HG03060 (cell line): ENCODE data around the gene FAM53A.

ENCODE experiments used
- ATAC-seq: cut with Tn5 transposase; IDR thresholded peaks from one replicate; pipeline ENCODE4 v1.9.1; 2021; ENCODE audit warnings: low read depth, moderate number of reproducible peaks; ENCODE audit not compliant: unreplicated experiment

FAM53A gene, protein sequence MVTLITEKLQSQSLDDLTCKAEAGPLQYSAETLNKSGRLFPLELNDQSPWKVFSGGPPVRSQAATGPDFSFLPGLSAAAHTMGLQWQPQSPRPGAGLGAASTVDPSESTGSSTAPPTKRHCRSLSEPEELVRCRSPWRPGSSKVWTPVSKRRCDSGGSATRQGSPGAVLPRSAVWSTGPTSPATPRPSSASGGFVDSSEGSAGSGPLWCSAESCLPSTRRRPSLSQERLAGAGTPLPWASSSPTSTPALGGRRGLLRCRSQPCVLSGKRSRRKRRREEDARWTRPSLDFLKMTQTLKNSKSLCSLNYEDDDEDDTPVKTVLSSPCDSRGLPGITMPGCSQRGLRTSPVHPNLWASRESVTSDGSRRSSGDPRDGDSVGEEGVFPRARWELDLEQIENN

DNA sequence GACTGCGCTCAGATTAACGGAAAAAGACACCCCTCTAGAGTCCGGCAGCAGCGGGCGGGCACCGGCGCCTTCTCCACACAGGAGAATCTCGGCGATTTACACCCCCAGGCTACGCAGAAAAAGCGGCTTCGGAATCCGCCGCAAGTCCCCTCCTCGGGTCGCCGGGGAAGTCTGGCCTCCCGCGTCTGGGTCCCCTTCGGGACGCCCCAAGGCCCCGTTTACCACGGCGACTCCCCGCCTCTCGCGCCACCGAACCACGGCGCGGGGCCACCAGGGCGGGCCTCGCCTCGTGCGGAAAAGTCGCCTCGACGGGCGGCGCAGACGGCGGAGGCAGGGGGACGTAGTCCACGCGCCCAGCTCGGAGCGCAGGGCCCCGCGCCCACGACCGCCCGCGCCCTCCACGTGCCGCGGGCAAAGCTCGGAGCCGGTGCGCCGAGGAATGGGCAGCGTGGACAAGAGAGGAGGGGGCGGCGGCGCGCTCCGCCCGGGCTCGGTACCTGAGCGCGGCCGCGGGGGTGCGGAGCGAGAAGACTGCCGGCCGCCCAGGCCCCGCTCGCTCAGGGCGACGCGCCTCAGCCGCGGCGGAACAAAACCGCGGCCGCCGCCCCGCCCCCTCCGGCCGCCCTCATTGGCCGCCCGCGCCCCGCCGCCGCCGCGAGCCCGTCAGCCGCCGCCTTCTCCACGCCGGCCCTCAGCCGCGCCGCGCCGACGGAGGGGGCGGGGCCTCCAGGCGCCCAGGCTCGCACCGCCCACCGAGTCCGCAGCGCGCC, at the start of gene FAM53A:
TSS of gene FAM53A (minus strand) at position 578 of the 770 bp plus-strand sequence. CDS start 15,572 bp downstream, outside the sequence.
- peak; percentile 45 for ATAC-seq

DNA sequence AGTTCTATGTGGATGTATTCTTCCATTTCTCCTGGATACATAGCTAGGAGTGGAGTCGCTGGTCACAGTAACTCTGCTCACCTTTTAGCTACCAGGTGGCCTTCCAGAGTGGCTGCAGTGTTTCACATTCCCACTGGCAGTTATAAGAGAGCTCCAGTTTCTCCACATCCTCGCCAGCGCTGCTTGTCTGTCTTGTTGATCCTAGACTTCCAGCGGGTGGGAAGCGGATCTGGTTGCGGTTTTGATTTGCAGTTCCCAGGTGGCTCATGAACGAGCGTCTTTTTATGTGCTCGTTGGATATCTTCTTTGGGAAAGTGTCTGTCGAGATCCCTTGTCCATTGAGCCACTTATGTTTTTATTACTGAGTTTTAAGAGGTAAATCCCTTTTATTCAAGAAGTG, 48.8 kb upstream of the FAM53A start:
- no peak for ATAC-seq

DNA sequence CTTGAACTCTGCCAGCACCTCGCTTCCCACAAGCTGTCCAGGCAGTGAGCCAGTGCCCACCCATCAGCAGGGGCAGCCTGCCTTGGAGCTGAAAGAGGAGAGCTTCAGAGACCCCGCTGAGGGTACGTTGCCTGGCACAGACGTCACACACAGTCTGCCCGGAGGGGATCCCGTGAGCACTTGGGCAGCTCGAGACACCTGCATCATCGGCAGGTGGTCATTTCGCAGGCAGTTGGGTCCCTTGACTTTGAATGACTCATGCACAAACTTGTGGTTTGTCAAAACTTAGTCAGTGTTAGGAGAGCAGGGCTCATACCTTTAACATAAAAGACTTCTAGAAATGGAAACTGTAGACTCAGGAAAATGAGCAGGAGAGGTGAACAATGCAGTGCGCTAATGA, 47.1 kb upstream of the FAM53A start:
- ATAC-seq: no peak

DNA sequence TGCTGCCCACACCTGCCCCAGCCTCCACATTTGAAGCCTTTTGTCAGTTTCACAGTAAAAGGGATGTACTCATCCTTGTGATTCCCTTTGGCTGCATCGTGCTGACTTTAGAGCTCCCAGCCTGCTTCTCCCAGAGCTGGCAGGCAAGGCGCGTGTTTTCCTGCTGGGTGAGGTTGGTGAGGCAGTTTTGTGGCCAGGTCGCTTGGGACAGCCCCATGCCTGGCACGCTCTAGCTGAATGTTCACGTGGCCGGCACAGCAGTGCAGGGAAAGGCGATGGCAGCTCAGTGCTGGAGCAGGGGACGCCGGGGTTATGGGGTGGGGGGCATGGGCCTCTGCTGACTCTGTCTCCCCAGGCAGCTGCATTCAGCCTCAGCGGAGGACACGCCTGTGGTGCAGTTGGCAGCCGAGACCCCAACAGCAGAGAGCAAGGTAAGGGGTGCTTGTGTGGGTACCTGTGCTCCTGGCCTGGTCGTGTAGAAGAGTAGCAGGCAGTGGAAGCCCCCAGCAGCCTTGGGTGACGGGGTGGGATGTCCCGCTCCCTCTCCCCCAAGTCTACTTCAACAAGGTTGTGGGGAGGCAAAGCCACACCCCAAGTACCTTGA, 46.5 kb upstream of the FAM53A start:
- ATAC-seq: no peak

DNA sequence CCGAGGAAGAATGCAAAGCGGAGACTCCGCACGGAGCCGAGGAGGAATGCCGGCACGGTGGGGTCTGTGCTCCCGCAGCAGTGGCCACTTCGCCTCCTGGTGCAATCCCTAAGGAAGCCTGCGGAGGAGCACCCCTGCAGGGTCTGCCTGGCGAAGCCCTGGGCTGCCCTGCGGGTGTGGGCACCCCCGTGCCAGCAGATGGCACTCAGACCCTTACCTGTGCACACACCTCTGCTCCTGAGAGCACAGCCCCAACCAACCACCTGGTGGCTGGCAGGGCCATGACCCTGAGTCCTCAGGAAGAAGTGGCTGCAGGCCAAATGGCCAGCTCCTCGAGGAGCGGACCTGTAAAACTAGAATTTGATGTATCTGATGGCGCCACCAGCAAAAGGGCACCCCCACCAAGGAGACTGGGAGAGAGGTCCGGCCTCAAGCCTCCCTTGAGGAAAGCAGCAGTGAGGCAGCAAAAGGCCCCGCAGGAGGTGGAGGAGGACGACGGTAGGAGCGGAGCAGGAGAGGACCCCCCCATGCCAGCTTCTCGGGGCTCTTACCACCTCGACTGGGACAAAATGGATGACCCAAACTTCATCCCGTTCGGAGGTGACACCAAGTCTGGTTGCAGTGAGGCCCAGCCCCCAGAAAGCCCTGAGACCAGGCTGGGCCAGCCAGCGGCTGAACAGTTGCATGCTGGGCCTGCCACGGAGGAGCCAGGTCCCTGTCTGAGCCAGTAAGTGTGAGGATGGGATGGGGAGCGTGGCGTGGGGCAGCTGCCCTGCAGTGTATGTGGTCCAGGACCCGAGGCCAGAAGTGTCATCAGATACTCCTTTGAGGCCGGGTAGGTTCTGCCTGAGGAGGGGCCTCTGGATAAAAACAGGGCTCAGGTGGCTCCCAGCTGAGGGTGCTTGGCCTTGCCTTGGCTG, 44.2 kb upstream of the FAM53A start:
- ATAC-seq: no peak

DNA sequence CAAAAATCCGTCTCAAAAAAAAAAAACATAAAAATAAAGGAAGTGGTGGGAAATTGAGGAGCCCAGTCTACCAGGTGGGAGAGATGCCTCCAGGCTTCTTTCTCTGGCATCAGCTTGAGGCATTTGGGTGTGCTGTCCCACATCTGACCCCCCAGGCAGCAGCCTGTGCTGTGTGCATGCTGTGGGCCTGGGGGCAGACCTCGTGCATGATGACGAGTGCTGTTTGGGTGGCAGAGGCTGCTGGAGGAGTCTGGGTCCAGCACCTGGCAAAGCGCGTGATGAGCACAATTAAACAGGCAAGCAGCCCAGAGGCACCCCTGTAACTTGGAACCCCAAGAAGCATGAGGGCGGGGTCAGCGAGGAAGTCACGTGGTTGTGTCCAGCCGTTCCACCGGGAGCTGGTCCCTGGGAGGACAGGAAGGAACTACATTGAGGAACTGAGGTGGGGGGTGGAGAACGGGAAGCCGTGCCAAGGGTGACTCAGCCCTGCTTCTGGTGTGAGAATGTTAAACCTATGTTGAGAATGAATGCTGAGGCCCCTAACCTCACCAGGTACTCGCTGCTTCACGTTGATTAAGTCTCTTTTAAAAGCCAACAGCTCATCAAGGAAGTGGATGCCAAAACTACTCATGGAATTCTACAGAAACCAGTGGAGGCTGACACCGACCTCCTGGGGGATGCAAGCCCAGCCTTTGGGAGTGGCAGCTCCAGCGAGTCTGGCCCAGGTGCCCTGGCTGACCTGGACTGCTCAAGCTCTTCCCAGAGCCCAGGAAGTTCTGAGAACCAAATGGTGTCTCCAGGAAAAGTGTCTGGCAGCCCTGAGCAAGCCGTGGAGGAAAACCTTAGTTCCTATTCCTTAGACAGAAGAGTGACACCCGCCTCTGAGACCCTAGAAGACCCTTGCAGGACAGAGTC, 43.3 kb upstream of the FAM53A start:
- ATAC-seq: no peak

DNA sequence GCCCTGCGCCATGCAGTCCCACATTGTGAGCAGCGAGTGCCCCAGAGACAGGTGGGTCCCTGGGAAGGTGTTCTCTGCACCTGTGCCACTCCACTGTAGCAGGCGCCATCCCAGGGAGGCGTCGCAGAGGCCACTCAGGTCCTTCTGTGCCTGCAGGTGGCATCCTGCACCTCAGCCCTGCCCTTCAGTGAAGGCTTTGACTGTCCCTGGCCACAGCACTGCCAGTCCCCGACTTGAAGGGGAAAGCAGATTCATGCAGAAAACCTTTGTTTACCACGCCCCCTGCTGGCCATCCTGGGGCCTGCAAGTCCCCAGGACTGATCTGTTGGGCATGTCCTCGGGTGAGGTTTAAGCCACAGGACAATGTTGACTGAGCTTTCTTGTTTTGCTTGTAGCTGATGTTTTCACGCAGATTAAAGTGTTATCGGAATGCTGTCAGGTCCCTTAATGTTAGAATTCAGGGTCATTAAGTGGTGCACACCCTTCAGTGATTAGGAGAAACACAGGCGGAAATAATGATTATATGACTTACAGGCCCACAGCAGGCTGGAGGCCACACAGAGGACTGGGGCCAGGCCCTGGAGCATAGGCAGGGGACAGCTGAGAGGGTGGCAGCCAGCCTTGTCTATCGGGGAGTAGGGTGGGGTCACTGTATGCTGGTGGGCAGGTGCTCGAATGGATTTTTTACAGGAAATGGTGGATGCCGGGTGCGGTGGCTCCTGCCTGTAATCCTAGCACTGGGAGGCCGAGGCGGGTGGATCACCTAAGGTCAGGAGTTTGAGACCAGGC, 42.2 kb upstream of the FAM53A start:
- no peak for ATAC-seq

DNA sequence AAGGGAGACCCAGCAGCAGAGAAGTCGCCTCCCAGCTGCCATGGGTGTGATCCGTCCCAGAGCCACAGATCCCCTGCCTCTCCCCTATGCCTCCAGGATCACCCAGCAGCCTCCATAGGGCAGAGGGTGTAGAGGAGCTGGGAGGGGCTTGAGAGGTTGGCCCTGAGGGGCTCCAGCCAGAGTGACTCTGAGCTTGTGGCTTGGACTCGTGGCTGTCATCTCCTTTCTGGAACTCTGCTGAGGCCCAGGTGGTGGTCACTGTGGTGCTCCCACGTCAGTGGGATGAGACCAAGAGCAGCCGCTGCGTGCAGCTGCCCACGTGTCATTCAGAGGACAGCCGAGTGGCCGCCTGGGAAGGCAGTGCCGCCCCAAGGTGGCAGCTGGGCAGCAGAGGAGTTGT, 41.4 kb upstream of the FAM53A start:
- ATAC-seq: no peak

DNA sequence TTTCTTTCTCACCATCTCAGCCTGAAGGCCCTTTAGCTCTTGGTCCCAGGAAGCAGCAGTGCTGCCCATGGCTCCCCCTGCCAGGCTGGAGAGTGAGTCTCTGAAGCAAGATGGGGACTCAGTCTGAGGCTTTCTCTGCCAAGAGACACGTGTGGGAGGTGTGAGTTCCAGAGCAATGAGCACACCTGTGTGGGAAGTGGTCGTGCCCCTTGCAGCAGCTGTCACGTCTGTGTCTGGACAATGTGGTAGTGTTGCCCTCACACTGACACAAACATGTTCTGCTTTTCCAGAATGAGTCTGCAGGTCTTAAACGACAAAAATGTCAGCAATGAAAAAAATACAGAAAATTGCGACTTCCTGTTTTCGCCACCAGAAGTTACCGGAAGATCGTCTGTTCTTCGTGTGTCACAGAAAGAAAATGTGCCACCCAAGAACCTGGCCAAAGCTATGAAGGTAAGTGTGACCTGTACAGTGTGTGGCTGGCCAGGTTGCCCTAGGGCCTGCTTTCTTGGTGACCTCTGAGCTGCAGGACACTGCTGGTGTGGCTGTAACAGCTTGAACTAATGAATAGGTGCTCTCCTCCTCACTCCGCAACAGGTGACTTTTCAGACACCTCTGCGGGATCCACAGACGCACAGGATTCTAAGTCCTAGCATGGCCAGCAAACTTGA, 39.2 kb upstream of the FAM53A start:
- ATAC-seq: no peak

DNA sequence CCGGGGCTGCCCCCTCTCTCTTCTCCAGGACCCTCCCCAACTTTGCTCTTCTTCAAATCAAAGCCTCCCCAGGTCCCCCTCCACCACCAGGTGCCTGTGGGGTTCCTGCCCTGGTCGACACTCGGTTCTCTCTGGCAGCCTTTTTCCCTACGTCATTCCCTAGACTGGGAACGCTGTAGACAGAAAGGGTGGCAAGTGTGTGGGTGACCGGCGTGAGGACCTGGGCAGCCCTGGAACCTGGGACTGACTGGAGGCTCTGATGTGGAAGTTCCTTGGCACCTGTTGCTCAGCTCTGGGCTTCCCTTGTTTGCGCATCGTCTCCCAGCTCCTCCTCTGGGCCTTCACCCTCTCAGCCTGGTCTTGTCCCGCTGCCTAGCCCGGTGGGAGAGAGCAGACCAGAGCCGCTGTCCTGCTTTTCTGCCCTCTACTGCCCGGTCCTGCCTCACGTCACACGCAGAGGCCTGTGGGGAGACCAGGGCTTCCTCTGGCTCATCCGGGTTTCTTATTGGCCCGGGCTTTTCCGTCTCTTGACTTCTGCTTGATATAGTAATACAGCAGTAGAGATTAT, 38.5 kb upstream of the FAM53A start:
- ATAC-seq: no peak

DNA sequence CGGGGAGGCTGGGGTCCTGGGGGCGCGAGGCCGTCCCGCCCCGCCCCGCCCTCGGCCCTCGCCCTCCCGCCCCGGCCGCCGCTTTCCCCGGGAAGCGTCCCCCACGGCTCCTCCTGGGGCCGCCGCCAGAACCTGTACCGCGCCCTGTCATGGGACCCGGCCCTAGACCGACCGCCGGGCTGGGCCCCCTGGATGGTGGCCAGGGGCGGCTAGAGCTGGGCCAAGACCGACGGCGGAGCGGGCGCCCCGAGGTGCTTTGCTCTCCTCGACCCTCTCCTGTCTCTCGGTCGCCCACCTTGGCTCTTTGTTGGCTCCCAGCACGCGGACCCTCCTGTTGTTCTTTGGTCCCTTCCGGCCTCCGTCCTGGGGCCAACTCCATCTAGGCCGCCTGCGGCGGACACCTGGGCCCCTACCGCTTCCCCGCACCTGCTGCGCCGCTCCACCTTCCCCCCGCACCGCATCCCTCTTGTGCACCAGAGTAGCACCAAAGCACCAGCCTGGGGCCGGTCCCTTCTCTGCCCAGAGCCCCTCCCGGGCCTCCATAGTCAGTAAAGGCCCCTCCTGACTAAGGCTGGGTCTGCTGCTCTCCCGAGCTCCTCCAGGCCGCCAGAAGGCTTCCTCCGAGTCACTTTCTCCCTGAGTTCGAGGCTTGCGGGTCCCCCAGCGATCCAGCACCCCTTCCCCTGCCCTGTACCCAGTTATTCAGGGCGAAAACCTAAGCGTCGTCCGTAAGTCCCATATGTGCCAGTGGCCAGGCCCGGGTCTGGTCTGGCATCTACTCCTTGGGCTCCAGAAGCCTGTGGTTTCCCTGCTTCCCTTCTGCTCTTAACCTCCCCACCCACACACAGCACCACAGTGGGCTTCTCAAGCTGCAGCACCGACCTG, 37.8 kb upstream of the FAM53A start:
- ATAC-seq: no peak

DNA sequence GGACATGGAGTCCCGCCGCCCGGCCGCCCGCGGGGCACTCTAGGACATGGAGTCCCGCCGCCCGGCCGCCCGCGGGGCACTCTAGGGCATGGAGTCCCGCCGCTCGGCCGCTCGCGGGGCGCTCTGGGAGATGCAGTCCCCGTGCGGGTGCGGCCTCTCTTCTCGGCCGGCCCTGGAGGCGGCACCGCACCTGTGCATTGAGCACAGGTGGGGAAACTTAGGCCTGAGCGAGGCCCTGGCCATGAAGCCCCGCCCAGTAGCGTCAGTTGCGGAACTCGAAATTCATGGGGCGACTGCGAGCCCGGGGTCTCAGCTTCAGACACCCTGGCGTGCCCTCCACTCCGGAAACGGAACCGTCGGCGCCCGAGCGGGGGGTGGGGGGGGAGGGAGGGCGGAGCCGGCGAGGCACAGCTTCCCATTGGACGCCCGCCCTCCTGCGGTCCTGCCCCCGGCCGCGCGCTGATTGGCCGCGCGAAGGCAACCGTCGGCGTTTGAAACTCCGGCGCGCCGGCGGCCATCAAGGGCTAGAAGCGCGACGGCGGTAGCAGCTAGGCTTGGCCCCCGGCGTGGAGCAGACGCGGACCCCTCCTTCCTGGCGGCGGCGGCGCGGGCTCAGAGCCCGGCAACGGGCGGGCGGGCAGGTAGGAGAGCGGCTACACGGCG, 37.0 kb upstream of the FAM53A start, which contains the start of the genes TACC3 and TMEM129:
TSS of gene TACC3 (plus strand) at position 519 of the 663 bp plus-strand sequence. CDS start 1,901 bp downstream, outside the sequence.
TSS of gene TMEM129 (minus strand) at position 321 of the 663 bp plus-strand sequence. CDS start 486 bp downstream, outside the sequence.
- ATAC-seq: peak; percentile 72

DNA sequence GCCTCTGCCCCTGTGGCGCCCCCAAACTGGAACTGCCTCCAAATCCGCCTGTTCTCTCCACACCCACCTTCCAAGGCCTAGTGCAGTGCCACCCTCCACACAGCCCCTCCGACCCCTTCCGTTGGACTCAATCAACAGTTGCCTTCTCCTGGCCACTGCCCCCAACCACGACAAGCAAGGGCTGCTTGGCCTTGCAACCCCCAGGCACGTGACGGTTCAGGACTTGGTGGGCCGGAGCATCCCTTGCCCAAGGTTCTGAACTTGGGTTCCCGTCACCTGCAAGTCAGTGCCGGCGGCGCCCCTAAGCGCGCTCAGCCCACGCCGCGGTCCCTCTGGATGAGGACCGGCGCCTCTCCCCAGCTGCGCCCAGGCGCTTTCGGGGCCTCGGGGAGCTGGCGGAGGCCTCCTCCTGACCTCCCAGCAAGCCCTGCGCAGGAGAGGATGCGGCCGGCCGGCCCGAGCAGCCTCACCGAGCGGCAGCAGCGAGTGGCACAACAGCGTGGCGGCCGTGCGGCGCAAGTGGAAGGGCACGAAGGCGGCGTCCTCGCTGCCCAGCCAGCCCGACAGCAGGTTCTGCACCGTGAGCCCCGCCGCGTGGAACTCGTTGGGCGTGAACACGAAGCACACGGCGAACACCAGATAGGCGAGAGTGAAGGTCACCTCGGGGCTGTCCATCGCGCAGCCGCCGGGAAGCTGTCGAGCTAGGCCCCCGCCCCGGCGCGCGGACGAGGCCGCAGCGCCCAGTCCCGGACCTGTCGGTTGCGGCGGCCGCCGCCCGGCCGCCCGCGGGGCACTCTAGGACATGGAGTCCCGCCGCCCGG, 36.3 kb upstream of the FAM53A start:
- ATAC-seq: no peak

DNA sequence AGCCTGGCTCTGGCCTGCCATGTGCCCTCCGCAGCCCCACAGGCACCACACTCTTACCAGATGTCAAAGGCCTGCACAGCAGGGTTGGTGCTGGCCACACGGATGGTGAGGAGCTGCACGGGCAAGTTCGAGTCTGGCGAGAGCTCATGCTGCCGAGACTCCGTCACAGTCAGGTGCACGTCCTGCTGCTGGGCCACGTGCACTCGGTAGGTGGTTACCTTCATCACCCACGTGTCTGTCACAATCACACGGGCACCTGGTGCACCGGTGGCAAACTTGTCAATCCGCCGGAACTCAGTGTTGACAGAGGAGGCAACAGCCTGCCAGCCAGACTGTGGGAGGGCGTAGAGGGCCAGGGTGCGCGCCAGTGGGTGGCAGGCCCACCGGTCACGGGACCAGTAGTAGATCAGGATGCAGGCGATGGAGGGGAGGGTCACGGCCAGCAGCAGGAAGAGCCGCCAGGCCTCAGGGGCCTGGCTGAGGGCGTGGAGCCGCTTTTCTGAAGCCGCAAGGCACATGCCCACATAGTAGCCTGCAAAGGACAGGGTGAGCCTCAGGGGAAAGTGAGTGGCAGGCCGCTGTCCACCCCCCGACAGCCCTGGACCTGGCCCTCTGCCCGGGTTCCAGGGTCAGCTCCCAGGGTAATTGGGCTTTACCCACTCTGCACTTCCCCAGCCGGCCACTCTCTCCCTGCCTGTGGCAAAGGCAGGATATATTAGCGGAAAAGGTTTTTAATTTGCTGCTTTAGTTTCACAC, 34.2 kb upstream of the FAM53A start:
- no peak for ATAC-seq
